HCT116 (cell line): ENCODE results near the gene TNPO2. TPM values are rescaled to one million over a fixed set of nuclear protein-coding genes. Genes with fewer than 3 reads are reported as not detected.

Experiments used
- ATAC-seq: fragments of 200-7000 bp; cut with Tn5 transposase; 2 replicates; pipeline ENCODE4 v1.9.1; 2020; ENCODE audit warnings: mild to moderate bottlenecking, moderate library complexity
- BruUV-seq: library from RNA; stranded (reverse); fragments of 400-500 nt; replicated peaks from 2 replicates; lab custom pipeline; 2021; lab: Mats Ljungman, UMichigan
- CTCF ChIA-PET: fragments of 300-600 bp; sonication (Branson Sonifier 250); formaldehyde crosslinking; loops from one replicate; lab custom pipeline; 2021; ENCODE audit warnings: antibody characterized with exemption; lab: Charles Lee
- POLR2A ChIA-PET: fragments of 300-600, 350-600 bp; sonication (Branson Sonifier 250); formaldehyde crosslinking; loops from one replicate; lab custom pipeline; 2021; ENCODE audit warnings: antibody characterized with exemption; lab: Charles Lee
- RAD21 ChIA-PET, 2 experiments: fragments of 300-600 bp; sonication (Branson Sonifier 250); formaldehyde crosslinking; loops; one replicate each; lab custom pipeline; 2023; ENCODE audit warnings: low total read pairs in 2 of 2; ENCODE audit not compliant: uncharacterized antibody in 2 of 2, unreplicated experiment in 2 of 2, low non-redundant PET in 1 of 2; lab: Charles Lee
- DNase-seq: peaks from one replicate; pipeline ENCODE4 v3.0.0-alpha.2; 2010; ENCODE audit warnings: low read depth, low spot score
- H2AFZ ChIP-seq: fragments of 200-600 bp; shearing (Covaris generic), sonication (generic); 2 replicates; pipeline ENCODE4 v1.6.1; 2017; ENCODE audit warnings: low read depth, mixed run types, mixed read lengths, antibody characterized with exemption, low read length; ENCODE audit not compliant: poor library complexity, severe bottlenecking
- H3K27ac ChIP-seq: 2 replicates; pipeline ENCODE4 v1.5.1; 2012; ENCODE audit warnings: low read depth, low read length
- H3K27me3 ChIP-seq: fragments of 200-600 bp; sonication (generic); 2 replicates; pipeline ENCODE4 v1.6.1; 2016; ENCODE audit warnings: mixed run types, low read length, mixed read lengths; ENCODE audit not compliant: insufficient read depth
- H3K36me3 ChIP-seq, 2 experiments: fragments of 200-500 bp in 1 of 2; fragments of 200-600 bp in 1 of 2; sonication (Bioruptor generic) in 1 of 2; sonication (generic) in 1 of 2; 2 replicates each; pipeline versions ENCODE4 v1.5.1 to v1.6.1; 2014 to 2016; ENCODE audit warnings: low read length in 2 of 2, inconsistent platforms in 1 of 2, mixed read lengths in 1 of 2, mixed run types in 1 of 2; ENCODE audit not compliant: insufficient read depth in 2 of 2, control insufficient read depth in 1 of 2
- H3K4me1 ChIP-seq, 2 experiments: fragments of 200-600 bp in 1 of 2; sonication (generic) in 1 of 2; 2 replicates each; pipeline versions ENCODE4 v1.5.1 to v1.6.1; 2012 to 2017; ENCODE audit warnings: low read length in 2 of 2, inconsistent platforms in 1 of 2, mild to moderate bottlenecking in 1 of 2, mixed read lengths in 1 of 2, mixed run types in 1 of 2, moderate library complexity in 1 of 2; ENCODE audit not compliant: insufficient read depth in 2 of 2, control insufficient read depth in 1 of 2
- H3K4me2 ChIP-seq: fragments of 200-600 bp; sonication (generic); 2 replicates; pipeline ENCODE4 v1.6.1; 2017; ENCODE audit warnings: mixed run types, low read length, mixed read lengths
- H3K4me3 ChIP-seq, 2 experiments: fragments of 200-600 bp in 1 of 2; sonication (generic) in 1 of 2; replicated peaks in 1 of 2; 2 replicates each; pipeline ENCODE4 v1.5.1; 2011 to 2016; ENCODE audit warnings: low read length in 2 of 2, control low read depth in 1 of 2, low read depth in 1 of 2, mild to moderate bottlenecking in 1 of 2, mixed read lengths in 1 of 2, mixed run types in 1 of 2
- H3K79me2 ChIP-seq: fragments of 200-600 bp; sonication (generic); 2 replicates; pipeline ENCODE4 v1.6.1; 2017; ENCODE audit warnings: mild to moderate bottlenecking, mixed run types, low read length, moderate library complexity, mixed read lengths; ENCODE audit not compliant: insufficient read depth
- H3K9ac ChIP-seq: fragments of 200-600 bp; sonication (generic); 2 replicates; pipeline ENCODE4 v1.6.1; 2016; ENCODE audit warnings: low read length, mixed read lengths
- H3K9me2 ChIP-seq: fragments of 200-600 bp; sonication (generic), shearing (Covaris generic); 2 replicates; pipeline ENCODE4 v1.6.1; 2017; ENCODE audit warnings: mixed run types, mild to moderate bottlenecking, moderate library complexity; ENCODE audit not compliant: insufficient read depth
- H3K9me3 ChIP-seq, 2 experiments: fragments of 200-500 bp in 1 of 2; fragments of 200-600 bp in 1 of 2; sonication (Bioruptor generic) in 1 of 2; sonication (generic) in 1 of 2; 2 replicates each; pipeline ENCODE4 v1.6.1; 2014 to 2017; ENCODE audit warnings: low read length in 2 of 2, mixed read lengths in 2 of 2, inconsistent platforms in 1 of 2, low read depth in 1 of 2, mild to moderate bottlenecking in 1 of 2, mixed run types in 1 of 2, moderate library complexity in 1 of 2; ENCODE audit not compliant: control insufficient read depth in 1 of 2, insufficient read depth in 1 of 2
- H4K20me1 ChIP-seq: fragments of 200-600 bp; sonication (generic), shearing (Covaris generic); 2 replicates; pipeline ENCODE4 v1.6.1; 2017; ENCODE audit warnings: mixed run types, mild to moderate bottlenecking, moderate library complexity; ENCODE audit not compliant: insufficient read depth
- EGR1 ChIP-seq: IDR thresholded peaks from 2 replicates; pipeline ENCODE4 v1.6.1; 2012; ENCODE audit warnings: low read depth
- SRF ChIP-seq: IDR thresholded peaks from 2 replicates; pipeline ENCODE4 v1.6.1; 2012; ENCODE audit warnings: low read depth
- TCF7L2 ChIP-seq: IDR thresholded peaks from 2 replicates; pipeline ENCODE4 v1.7.0; 2011; ENCODE audit warnings: borderline replicate concordance, inconsistent platforms; ENCODE audit not compliant: insufficient read depth, insufficient read length; ENCODE audit errors: extremely low read depth
- ZFX ChIP-seq: fragments of 450-650 bp; IDR thresholded peaks from 2 replicates; pipeline ENCODE4 v1.6.1; 2017
- ZNF274 ChIP-seq: fragments of 200-500 bp; sonication (Bioruptor generic); IDR thresholded peaks from 2 replicates; pipeline ENCODE4 v1.6.1; 2014; ENCODE audit warnings: mild to moderate bottlenecking, low read depth, low read length, inconsistent platforms
- intact Hi-C: fragments of 100-400 bp; cut with micrococcal nuclease; formaldehyde crosslinking; loops from 2 replicates; pipeline ENCODE4 v1.10.0; 2022
- total RNA-seq: library from RNA; stranded (reverse); gene quantifications from one replicate; pipeline ENCODE4 v1.2.1, GENCODE V29; 2021; ENCODE audit not compliant: unreplicated experiment

Gene TNPO2
- total RNA-seq, 1 experiment from 2014 or later, result 81.8 TPM

- H3K9me2 ChIP-seq, result no peaks in the 10 kb centered on the region
- no peaks in the 10 kb centered on the region for H3K4me1 ChIP-seq
- no peak for DNase-seq
- H3K9ac ChIP-seq, result no peak within 1 kb of the TSS
- H3K27me3 ChIP-seq, result no peaks in the 10 kb centered on the region
- no TSS peak for BruUV-seq
- H4K20me1 ChIP-seq, result no peaks in the 10 kb centered on the region
- H3K9me3 ChIP-seq, result no peaks in the 10 kb centered on the region
- peak; percentile 35; the same call in 1 of the 2 replicates for ATAC-seq
- POLR2A ChIA-PET, result no interaction called here
- TF ChIP-seq EGR1 (no peak), ZFX (no peak)
- H3K79me2 ChIP-seq, result no peaks in the 10 kb centered on the region
- CTCF ChIA-PET, result interaction anchor here (1.5 kb wide), 1 partner anchor 9 kb away, joined by 4 read pairs; no protein-coding TSS in a partner anchor
- H2AFZ ChIP-seq, result no peak within 1 kb of the TSS
- H3K4me3 ChIP-seq, result no peak within 1 kb of the TSS
- intact Hi-C loops, result no loop called here
- peaks cover 0 to 12% of the 10 kb centered on the region in 2 experiments; a peak in 3 of 4 replicates for H3K36me3 ChIP-seq
- RAD21 ChIA-PET, result no interaction called here
- no peak within 1 kb of the TSS for H3K4me2 ChIP-seq
- H3K27ac ChIP-seq, result no peak within 1 kb of the TSS
Measured at GRCh38 chr19:12751635-12752034, 27.9 kb upstream of the TNPO2 start, which contains the start of gene BEST2. Gene BEST2, plus strand, starts transcription at chr19:12751791. Its CDS starts 802 bp downstream, at chr19:12752593.

- H3K4me1 ChIP-seq, result no peaks in the 10 kb centered on the region
- ChIA-PET CTCF (interaction anchor here (1.5 kb wide), 1 partner anchor 10 kb away, joined by 4 read pairs; no protein-coding TSS in a partner anchor), POLR2A (no interaction called here), RAD21 (no interaction called here)
- H4K20me1 ChIP-seq, result no peaks in the 10 kb centered on the region
- intact Hi-C loops, result no loop called here
- no peaks in the 10 kb centered on the region for H3K79me2 ChIP-seq
- BruUV-seq, result no TSS peak
- DNase-seq (no peak), ATAC-seq (no peak)
- H3K4me2 ChIP-seq, result no peak overlapping the region
- H3K36me3 ChIP-seq, result peaks cover 1 to 18% of the 10 kb centered on the region in 2 experiments; a peak in 3 of 4 replicates
- H3K27me3 ChIP-seq, result no peaks in the 10 kb centered on the region
- TF ChIP-seq ZNF274 (no peak), TCF7L2 (no peak), SRF (no peak)
- H3K27ac ChIP-seq, result no peak overlapping the region
- H3K9me3 ChIP-seq, result no peaks in the 10 kb centered on the region
- H3K9ac ChIP-seq, result no peak overlapping the region
- no peak overlapping the region for H3K4me3 ChIP-seq
- H3K9me2 ChIP-seq, result no peaks in the 10 kb centered on the region
- H2AFZ ChIP-seq, result no peak overlapping the region
Measured at GRCh38 chr19:12750851-12751250, 27.1 kb upstream of the TNPO2 start.
